ENCODE data around the gene GPR107.

The GPR107 gene

GRCh38 chr9:130058887-130059286 is 5.2 kb downstream of the GPR107 start:
- no peak for DNase-seq

GRCh38 chr9:130060296-130060695 is 6.6 kb downstream of the GPR107 start:
- DNase-seq = no peak

DNA sequence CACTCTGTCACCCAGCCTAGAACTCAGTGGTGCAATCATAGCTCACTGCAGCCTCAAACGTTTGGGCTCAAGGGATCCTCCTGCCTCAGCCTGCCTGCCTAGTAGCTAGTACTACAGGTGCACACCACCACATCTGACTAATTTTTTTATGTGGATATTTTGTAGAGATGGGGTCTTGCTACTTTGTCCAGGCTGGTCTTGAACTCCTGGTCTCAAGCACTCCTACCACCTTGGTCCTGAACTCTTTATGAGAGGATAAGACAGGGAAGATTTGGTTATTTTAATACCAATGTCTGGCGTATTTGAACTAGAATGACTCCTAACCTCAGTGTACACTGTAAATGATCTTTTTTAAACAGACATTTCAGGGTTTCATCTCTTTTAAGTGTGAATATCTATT is 9.0 kb downstream of the GPR107 start:
- no peak for DNase-seq

GRCh38 chr9:130064621-130065020 is 10.9 kb downstream of the GPR107 start:
- DNase-seq = no peak

DNA sequence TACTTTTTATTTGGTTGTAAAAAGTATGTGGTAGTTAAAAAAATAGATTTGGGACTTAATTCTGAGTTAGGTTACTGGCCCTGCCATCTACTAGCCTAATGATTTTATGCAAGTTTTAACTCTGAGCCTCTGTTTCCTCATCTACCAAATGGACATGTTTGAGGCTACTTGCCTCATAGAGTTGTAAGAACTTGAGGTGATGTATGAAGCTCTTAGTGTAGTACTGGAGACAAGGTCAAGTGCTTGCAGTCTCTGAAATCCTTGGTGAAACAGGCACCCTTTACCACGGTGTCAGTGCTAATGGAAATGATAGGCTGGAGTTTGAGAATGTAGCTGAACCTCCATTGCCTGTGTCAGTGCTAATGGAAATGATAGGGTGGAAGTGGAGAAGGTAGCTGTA is 15.3 kb downstream of the GPR107 start:
- no peak for DNase-seq

GRCh38 chr9:130072515-130073235 is 19.0 kb downstream of the GPR107 start:
- no peak for DNase-seq

DNA sequence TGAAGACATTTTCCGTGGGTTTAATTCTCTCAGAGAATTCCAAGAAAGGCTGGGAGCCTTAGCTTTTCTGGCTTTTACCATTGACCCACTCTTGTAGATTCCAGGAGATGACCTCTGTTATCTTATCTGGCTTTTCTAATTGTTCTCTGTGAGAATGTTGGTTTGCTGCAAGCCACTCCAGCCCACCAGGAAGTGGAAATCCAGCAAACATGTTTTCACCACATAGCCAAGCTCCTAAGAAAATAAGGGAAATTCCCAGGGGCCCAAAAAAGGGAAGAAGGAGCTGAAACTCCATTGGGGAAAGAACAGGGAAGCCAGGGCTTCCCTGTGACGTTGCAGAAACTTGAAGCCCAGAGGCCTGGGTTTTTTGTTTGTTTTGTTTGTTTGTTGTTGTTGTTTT is 19.7 kb downstream of the GPR107 start:
- DNase-seq = no peak

DNA sequence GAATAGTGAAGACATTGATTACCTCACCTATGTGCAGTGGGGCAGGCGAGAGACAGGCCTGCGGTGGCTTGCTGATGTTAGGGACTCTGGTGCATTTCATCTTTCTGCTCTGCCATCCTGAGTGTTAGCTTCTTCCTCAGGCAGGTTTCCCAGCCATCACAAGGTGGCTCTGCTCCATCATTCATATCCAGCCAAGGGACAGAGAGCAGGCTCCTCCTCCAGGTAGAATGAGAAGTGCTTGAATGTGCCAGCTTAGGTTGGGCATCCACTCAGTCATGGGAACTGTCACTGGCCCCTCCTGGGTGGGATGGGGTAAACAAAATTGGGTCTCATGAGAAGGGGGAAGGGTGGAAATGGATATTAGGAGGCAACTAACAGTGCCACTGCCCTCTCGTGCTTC is 24.8 kb downstream of the GPR107 start:
- DNase-seq = no peak

DNA sequence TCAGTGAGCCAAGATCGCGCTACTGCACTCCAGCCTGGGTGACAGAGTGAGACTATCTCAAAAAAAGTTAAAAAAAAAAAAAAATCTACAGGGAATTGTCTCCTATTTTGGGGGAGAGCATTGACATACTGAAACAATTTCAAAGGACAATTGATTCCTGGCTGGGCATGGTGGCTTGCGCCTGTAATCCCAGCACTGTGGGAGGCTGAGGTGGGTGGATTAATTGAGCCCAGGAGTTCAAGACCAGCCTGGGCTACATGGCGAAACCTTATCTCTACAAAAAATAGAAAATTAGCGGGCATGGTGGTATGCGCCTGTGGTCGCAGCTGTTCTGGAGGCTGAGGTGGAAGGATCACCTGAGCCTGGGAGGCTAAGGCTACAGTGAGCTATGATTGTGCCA is 30.6 kb downstream of the GPR107 start:
- no peak for DNase-seq

DNA sequence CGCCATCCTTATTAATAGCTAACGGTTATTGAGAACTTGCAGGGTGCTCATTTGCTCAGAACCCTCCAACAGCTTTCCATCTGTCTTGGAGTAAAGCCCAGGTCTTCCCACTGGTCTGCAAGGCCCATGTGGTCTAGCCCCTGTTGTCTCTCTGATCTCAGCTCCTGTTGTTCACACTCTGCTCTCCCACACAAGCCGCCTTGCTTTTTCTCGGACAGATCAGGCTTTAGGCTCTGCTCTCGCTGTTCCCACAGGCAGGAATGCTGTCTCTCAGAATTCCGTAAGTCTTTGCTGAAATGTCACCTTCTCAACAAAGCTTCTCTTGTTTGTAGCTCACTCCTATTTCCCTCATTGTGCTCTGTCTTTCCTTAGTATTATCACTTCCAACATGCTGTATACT is 34.3 kb downstream of the GPR107 start:
- DNase-seq = no peak

- DNase-seq = no peak
Measured at GRCh38 chr9:130089141-130089540, 35.4 kb downstream of the GPR107 start.

DNA sequence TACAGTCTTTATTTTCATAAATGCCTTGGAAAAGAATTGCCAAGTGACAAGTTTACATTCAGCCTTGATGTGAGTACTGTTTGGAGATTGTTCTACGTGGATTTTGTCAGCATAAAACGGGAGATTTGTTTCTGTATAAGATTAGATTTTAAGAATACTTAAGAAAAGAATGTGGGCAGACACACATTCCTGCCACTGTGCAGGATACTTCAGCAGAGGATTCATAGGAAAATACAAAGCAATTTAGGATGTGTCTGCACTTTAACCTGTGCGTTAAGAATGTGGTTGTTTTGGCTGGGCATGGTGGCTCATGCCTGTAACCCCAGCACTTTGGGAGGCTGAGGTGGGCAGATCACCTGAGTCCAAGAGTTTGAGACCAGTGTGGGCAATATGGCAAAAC is 37.2 kb downstream of the GPR107 start:
- DNase-seq = no peak

- DNase-seq = no peak
Measured at GRCh38 chr9:130092910-130093309, 39.2 kb downstream of the GPR107 start.

DNA sequence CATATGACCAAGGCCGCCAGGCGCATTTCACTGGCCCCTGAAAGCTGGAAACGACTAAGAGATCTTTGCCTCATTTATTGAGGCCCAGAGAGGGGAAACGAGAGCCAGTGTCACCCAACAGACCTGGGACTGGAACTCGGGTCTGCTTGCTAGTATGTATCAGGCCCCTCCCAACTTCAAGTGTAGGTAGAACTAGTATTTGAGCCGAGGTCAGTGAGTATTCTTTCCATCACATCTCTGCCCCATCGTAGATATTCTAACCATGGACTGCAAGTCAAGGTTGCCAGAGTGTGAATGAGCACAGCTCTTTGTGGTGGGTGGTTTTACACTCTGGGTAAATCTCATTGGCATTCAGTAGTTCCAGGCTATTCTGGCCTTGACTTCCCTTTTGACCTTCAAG is 42.2 kb downstream of the GPR107 start:
- no peak for DNase-seq

DNA sequence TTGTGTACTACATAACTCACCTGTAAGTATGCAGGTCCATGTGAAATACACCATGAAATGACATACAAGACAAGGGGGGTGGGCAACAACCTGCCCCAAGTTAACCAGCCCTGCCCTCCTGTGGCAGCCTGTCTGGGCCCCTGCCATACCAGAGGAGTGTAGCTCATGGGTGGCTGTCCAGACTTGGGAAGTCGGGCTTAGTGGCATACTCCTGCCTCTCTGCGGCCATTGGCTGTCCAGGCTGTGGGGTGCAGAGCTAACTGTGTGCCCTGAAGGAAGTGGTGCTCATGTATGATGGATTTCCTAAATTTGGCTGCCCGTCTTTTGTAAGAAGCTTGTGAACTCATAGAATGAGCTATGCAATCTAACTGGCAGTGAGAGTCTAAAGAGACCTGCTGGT is 47.0 kb downstream of the GPR107 start:
- DNase-seq = no peak

- DNase-seq = no peak
Measured at GRCh38 chr9:130101915-130102314, 48.2 kb downstream of the GPR107 start.

DNA sequence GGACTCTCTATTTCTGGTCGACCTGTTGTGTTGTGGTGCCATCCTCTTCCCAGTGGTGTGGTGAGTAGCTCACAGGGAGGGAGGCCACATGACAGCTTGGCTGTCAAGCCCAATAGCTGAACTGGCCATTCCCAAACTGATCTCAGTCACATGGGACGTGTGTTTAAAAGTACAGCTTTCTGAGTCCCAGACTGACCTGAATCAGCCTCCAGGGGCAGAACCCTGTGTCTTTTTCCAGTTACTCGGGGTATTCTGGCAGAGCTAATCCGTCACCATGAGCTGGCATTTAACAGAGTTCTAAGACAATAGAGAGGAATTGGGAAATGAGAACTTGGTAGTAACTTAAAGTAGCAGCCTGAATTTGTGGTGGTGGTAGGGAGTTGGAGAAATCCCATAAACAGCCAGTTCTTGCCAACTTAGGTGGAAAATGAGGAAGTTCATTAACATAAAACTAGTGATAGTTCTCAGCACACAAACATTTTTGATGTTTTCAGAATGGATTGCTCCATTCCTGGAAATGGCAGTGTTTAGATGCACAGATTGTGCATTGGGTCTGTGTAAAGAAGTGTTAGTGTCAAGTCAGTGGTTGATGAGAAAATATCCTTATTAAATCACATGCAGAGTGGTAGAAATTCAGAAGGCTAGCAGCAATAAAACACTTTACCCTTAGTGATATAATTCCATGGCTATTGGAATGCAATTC is 50.9 kb downstream of the GPR107 start:
- no peak for DNase-seq

DNA sequence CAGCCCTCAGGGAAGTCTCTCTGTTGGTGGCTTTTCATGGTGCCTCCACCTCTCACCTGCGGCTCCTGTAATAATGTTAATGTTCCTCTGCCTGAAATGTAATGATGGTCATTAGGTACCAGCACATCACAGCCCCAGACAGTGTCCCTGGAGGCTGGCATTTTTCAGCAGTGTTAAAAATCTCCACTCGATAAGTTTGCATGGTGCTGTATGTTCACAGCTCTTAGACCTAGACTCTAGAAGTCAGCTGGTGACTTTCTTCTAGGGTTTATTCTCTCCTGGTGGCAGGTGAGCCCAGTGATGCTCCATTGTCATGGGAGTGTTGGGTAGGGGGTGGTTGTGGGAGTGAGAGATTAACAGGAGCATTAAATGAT is 53.1 kb downstream of the GPR107 start:
- no peak for DNase-seq

DNA sequence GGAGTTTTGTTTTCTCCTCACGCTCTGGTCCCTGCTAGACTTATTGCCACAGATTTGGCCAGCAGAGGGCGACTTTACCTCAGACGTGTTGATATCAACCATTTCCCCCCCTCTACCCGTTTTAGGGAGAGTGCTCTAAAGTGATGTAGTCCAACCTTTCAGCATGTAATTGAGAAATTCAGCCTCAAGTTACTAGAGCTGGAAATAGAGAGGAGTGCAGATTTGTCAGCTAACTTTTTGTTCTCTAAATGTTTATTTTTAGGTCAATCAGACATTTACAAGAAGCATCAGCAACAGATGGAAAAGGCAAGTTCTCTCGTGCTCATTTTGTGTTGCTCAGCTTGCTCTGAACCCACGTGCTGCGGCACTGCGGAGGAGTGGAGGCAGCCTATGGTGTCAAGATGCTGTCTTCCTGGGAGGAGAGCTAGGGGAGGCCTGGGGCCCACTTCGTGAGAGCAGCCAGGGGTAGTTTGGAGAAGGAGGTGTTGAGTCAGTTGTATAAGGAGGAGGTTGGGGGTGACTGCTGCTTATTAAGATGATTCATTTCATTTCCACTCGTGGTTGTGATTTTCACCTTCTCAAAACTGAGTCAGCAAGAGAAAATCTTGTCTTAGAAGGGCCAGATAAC is 53.6 kb downstream of the GPR107 start:
- peak; percentile 58 for DNase-seq

DNA sequence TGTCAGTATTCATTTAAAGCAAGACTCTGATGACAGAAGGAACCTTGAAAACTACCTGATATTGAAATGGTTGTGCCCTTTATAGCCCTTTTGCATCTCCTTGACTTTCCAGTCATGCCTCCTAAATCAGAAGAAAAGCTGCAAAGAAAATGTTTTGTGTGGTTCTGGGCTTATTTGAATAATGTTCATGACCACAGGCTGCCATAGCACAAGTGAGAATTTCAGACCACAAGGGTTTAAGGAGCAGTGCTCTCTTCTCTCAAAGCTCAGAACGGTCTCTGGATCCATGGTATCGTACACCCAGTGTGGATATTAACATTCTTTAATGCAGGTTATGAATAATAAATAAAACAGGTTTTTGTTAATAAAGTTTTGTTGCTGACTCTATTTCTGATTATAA is 54.2 kb downstream of the GPR107 start:
- no peak for DNase-seq

DNA sequence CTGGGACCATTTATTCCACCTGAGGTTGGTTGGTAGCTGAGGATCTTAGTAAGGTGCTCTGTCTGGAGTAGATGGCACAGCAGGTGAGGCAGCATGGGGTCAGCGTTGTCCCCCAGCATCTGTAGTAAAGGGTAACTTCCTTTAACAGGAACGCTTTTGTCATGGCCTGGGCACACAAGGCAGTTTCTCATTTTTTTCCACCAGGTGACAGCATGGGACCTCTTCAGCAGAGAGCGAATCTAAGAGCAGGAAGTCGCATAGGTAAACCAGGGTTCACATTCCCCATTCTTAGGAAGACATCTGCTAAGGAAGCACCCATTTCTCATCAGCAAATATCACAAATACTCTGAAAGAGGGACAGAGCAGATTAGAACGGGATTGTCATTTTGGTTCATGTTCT is 56.5 kb downstream of the GPR107 start:
- no peak for DNase-seq

GRCh38 chr9:130110596-130111021 is 56.9 kb downstream of the GPR107 start:
- DNase-seq = no peak

GRCh38 chr9:130111786-130112537 is 58.3 kb downstream of the GPR107 start:
- DNase-seq = peak; percentile 59

All from NCI-H2227 treated with DMSO at 0.1 percent for 48 hours (cell line).